K562 (cell line): ENCODE measurements around the gene CNOT6. TPM values are rescaled to one million over a fixed set of nuclear protein-coding genes. Genes with fewer than 3 reads are reported as not detected.

Experiments used
- BRD9 ChIP-seq: fragments of 450-650 bp; IDR thresholded peaks from 2 replicates; pipeline ENCODE4 v1.6.1; 2018; ENCODE audit warnings: low read depth; ENCODE audit not compliant: partially characterized antibody
- CBFB ChIP-seq: sonication (generic); formaldehyde crosslinking; IDR thresholded peaks from 2 replicates; pipeline ENCODE4 v1.4.0; 2020; ENCODE audit warnings: mild to moderate bottlenecking, missing genetic modification reagents
- CUX1 ChIP-seq: fragments of 200-800 bp; sonication (Bioruptor generic); IDR thresholded peaks from 2 replicates; pipeline ENCODE4 v1.6.1; 2016; ENCODE audit warnings: missing genetic modification characterization, missing compliant biosample characterization
- E2F3 ChIP-seq: fragments of 250-450 bp; sonication (Bioruptor Pico); IDR thresholded peaks from 2 replicates; pipeline ENCODE4 v1.4.0; 2020; ENCODE audit warnings: mild to moderate bottlenecking
- HMGN3 ChIP-seq: IDR thresholded peaks from 2 replicates; pipeline ENCODE4 v1.6.1; 2011; ENCODE audit warnings: borderline replicate concordance, low read depth, mild to moderate bottlenecking, mixed read lengths, low read length; ENCODE audit not compliant: insufficient read length; ENCODE audit errors: extremely low read depth
- HNRNPLL ChIP-seq: fragments of 200-400 bp; formaldehyde crosslinking; IDR thresholded peaks from 2 replicates; pipeline ENCODE4 v1.6.1; 2017; ENCODE audit warnings: low read length, low read depth, mild to moderate bottlenecking; ENCODE audit not compliant: poor library complexity, severe bottlenecking
- MTF1 ChIP-seq: fragments of 250-450 bp; sonication (Bioruptor Pico); IDR thresholded peaks from 2 replicates; pipeline ENCODE4 v1.9.0; 2021; ENCODE audit warnings: moderate library complexity, mild to moderate bottlenecking, inconsistent platforms, borderline replicate concordance
- PRMT5 ChIP-seq: sonication (generic); formaldehyde crosslinking; IDR thresholded peaks from 2 replicates; pipeline ENCODE4 v1.5.0; 2020; ENCODE audit warnings: missing genetic modification reagents
- SIN3B ChIP-seq: fragments of 450-650 bp; IDR thresholded peaks from 2 replicates; pipeline ENCODE4 v1.6.1; 2017; ENCODE audit warnings: low read depth, mild to moderate bottlenecking, moderate library complexity
- ZFP30 ChIP-seq: fragments of 250-450 bp; sonication (Bioruptor Pico); IDR thresholded peaks from 2 replicates; pipeline ENCODE4 v1.8.0; 2022; ENCODE audit warnings: moderate library complexity, mild to moderate bottlenecking, inconsistent platforms, borderline replicate concordance
- ZFPM2 ChIP-seq: fragments of 250-450 bp; sonication (Bioruptor Pico); IDR thresholded peaks from 2 replicates; pipeline ENCODE4 v1.5.1; 2022; ENCODE audit warnings: mild to moderate bottlenecking
- ZKSCAN1 ChIP-seq: fragments of 150-350 bp; IDR thresholded peaks from 2 replicates; pipeline ENCODE4 v1.6.1; 2016; ENCODE audit warnings: low read depth, low read length
- ZNF134 ChIP-seq: fragments of 250-450 bp; sonication (Bioruptor Pico); conservative IDR thresholded peaks from 2 replicates; pipeline ENCODE4 v1.4.0; 2020
- ZNF785 ChIP-seq: fragments of 250-450 bp; sonication (Bioruptor Pico); IDR thresholded peaks from 2 replicates; pipeline ENCODE4 v1.4.0; 2020; ENCODE audit warnings: mild to moderate bottlenecking
- polyA plus RNA-seq, 8 experiments: library from polyadenylated mRNA; depleted of rRNA in 4 of 8; stranded (reverse) in 5 of 8; unstranded in 3 of 8; fragments of >200 nt; fragmentation: Nextera tagmentation in 2 of 8; fragmentation: Illumina TruSeq in 1 of 8; extraction: Ambion mirVana in 2 of 8; extraction: Trizol in 1 of 8; gene quantifications; 2 replicates each; pipeline versions ENCODE4 v1.2.1 to v1.2.3, GENCODE V29; 2011 to 2014; ENCODE audit warnings: inconsistent platforms in 1 of 8, missing spikeins in 1 of 8
- total RNA-seq, 7 experiments: library from RNA; depleted of rRNA in 6 of 7; stranded (reverse); fragments of >200 nt in 6 of 7; fragmentation: Illumina TruSeq in 2 of 7; extraction: Trizol in 2 of 7; gene quantifications; 2 replicates each; pipeline versions ENCODE4 v1.2.1 to v1.2.3, GENCODE V29; 2011 to 2021; ENCODE audit warnings: low replicate concordance in 1 of 7
- TF ChIP-seq, protein P1 (sequence below): fragments of 250-450 bp; sonication (Bioruptor Pico); IDR thresholded peaks from 2 replicates; pipeline ENCODE4 v1.8.0; 2021; ENCODE audit warnings: moderate library complexity, mild to moderate bottlenecking, inconsistent platforms
- TF ChIP-seq, protein P2 (sequence below): IDR thresholded peaks from 2 replicates; pipeline ENCODE4 v1.6.1; 2016; ENCODE audit warnings: missing genetic modification characterization, missing compliant biosample characterization
- TF ChIP-seq, protein P3 (sequence below): fragments of 250-450 bp; sonication (Bioruptor Pico); IDR thresholded peaks from 2 replicates; pipeline ENCODE4 v1.8.0; 2021; ENCODE audit warnings: borderline replicate concordance, mild to moderate bottlenecking, moderate library complexity; ENCODE audit not compliant: poor library complexity, severe bottlenecking
- TF ChIP-seq, protein P4 (sequence below), 2 experiments: fragments of 150-350 bp in 1 of 2; IDR thresholded peaks; 2 replicates each; pipeline ENCODE4 v1.6.1; 2012 to 2016; ENCODE audit warnings: low read depth in 2 of 2, low read length in 2 of 2, mild to moderate bottlenecking in 1 of 2, moderate library complexity in 1 of 2

The CNOT6 gene
- total and polyA plus RNA-seq, 9 of the 15 experiments (the other 6 are each of a cell fraction or from before 2014, with no cell fraction given), result 4.9 to 32.4 (median 14.0) TPM

GRCh38 chr5:180553530-180553929 is 59.4 kb downstream of the CNOT6 start (continued):
- no peak for TF ChIP-seq E2F3 (CRISPR knock-in tag)
- no peak for TF ChIP-seq SIN3B
- TF ChIP-seq BRD9, result no peak
- no peak for TF ChIP-seq PRMT5
- TF ChIP-seq, protein P1, sequence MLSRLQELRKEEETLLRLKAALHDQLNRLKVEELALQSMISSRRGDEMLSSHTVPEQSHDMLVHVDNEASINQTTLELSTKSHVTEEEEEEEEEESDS (CRISPR knock-in tag), result no peak
- TF ChIP-seq, protein P2, sequence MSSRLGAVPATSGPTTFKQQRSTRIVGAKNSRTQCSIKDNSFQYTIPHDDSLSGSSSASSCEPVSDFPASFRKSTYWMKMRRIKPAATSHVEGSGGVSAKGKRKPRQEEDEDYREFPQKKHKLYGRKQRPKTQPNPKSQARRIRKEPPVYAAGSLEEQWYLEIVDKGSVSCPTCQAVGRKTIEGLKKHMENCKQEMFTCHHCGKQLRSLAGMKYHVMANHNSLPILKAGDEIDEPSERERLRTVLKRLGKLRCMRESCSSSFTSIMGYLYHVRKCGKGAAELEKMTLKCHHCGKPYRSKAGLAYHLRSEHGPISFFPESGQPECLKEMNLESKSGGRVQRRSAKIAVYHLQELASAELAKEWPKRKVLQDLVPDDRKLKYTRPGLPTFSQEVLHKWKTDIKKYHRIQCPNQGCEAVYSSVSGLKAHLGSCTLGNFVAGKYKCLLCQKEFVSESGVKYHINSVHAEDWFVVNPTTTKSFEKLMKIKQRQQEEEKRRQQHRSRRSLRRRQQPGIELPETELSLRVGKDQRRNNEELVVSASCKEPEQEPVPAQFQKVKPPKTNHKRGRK (tag), result no peak
- no peak for TF ChIP-seq ZNF134 (CRISPR knock-in tag)
- no peak for TF ChIP-seq MTF1 (CRISPR knock-in tag)
- TF ChIP-seq CUX1 (CRISPR knock-in tag), result no peak
- TF ChIP-seq, protein P3, sequence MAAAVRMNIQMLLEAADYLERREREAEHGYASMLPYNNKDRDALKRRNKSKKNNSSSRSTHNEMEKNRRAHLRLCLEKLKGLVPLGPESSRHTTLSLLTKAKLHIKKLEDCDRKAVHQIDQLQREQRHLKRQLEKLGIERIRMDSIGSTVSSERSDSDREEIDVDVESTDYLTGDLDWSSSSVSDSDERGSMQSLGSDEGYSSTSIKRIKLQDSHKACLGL (CRISPR knock-in tag), result no peak
- TF ChIP-seq, protein P4, sequence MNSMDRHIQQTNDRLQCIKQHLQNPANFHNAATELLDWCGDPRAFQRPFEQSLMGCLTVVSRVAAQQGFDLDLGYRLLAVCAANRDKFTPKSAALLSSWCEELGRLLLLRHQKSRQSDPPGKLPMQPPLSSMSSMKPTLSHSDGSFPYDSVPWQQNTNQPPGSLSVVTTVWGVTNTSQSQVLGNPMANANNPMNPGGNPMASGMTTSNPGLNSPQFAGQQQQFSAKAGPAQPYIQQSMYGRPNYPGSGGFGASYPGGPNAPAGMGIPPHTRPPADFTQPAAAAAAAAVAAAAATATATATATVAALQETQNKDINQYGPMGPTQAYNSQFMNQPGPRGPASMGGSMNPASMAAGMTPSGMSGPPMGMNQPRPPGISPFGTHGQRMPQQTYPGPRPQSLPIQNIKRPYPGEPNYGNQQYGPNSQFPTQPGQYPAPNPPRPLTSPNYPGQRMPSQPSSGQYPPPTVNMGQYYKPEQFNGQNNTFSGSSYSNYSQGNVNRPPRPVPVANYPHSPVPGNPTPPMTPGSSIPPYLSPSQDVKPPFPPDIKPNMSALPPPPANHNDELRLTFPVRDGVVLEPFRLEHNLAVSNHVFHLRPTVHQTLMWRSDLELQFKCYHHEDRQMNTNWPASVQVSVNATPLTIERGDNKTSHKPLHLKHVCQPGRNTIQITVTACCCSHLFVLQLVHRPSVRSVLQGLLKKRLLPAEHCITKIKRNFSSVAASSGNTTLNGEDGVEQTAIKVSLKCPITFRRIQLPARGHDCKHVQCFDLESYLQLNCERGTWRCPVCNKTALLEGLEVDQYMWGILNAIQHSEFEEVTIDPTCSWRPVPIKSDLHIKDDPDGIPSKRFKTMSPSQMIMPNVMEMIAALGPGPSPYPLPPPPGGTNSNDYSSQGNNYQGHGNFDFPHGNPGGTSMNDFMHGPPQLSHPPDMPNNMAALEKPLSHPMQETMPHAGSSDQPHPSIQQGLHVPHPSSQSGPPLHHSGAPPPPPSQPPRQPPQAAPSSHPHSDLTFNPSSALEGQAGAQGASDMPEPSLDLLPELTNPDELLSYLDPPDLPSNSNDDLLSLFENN (IDR thresholded peaks at IDR 0.05; ENCODE audit: low read depth in 2 of 2, low read length in 2 of 2), result no peak
- TF ChIP-seq ZFP30 (CRISPR knock-in tag), result no peak
- TF ChIP-seq CBFB (CRISPR knock-in tag), result no peak
- TF ChIP-seq ZNF785 (CRISPR knock-in tag), result no peak
- no peak for TF ChIP-seq ZKSCAN1
- TF ChIP-seq HMGN3, result no peak
- TF ChIP-seq HNRNPLL, result no peak
- TF ChIP-seq ZFPM2 (CRISPR knock-in tag), result no peak
